ENCODE data around the gene DGKB. TPM values are rescaled to one million over a fixed set of nuclear protein-coding genes. Genes with fewer than 3 reads are reported as not detected.

The DGKB gene
- polyA plus RNA-seq, 1 donor: 1.3 TPM

- Histone ChIP-seq H3K4me1 (ENCODE audit: control insufficient read depth, insufficient read depth, low read length) (no peaks in the 10 kb centered on the region), H3K36me3 (ENCODE audit: control insufficient read depth, insufficient read depth, low read length) (no peaks in the 10 kb centered on the region), H3K9me3 (ENCODE audit: control insufficient read depth, low read depth, low read length) (no peaks in the 10 kb centered on the region), H3K27me3 (ENCODE audit: control insufficient read depth, insufficient read depth, low read length) (no peaks in the 10 kb centered on the region), H3K27ac (ENCODE audit: low read length) (no peak overlapping the region), H3K4me3 (ENCODE audit: low read length) (no peak overlapping the region)
- DNase-seq: no peak
- 100% methylated on average over 1 of the region's 4 CpGs for WGBS (ENCODE audit: insufficient coverage, low lambda C conversion rate)
Observed at GRCh38 chr7:14745076-14745475, 157.5 kb downstream of the DGKB start.

GRCh38 chr7:14740606-14741005 is 161.9 kb downstream of the DGKB start:
- H3K27me3 ChIP-seq (ENCODE audit: control insufficient read depth, insufficient read depth, low read length): no peaks in the 10 kb centered on the region
- no peak overlapping the region for H3K4me3 ChIP-seq (ENCODE audit: low read length)
- H3K9me3 ChIP-seq (ENCODE audit: control insufficient read depth, low read depth, low read length): peaks cover 3% of the 10 kb centered on the region
- no peaks in the 10 kb centered on the region for H3K4me1 ChIP-seq (ENCODE audit: control insufficient read depth, insufficient read depth, low read length)
- no peaks in the 10 kb centered on the region for H3K36me3 ChIP-seq (ENCODE audit: control insufficient read depth, insufficient read depth, low read length)
- no CpG with 5 or more reads among the region's 4 CpGs for WGBS (ENCODE audit: insufficient coverage, low lambda C conversion rate)
- no peak overlapping the region for H3K27ac ChIP-seq (ENCODE audit: low read length)
- DNase-seq: no peak

- no peak for DNase-seq
- WGBS (ENCODE audit: insufficient coverage, low lambda C conversion rate): no CpG with 5 or more reads among the region's 12 CpGs
- Histone ChIP-seq H3K27ac (ENCODE audit: low read length) (no peak overlapping the region), H3K27me3 (ENCODE audit: control insufficient read depth, insufficient read depth, low read length) (no peaks in the 10 kb centered on the region), H3K4me3 (ENCODE audit: low read length) (no peak overlapping the region), H3K36me3 (ENCODE audit: control insufficient read depth, insufficient read depth, low read length) (no peaks in the 10 kb centered on the region), H3K9me3 (ENCODE audit: control insufficient read depth, low read depth, low read length) (peaks cover 3% of the 10 kb centered on the region), H3K4me1 (ENCODE audit: control insufficient read depth, insufficient read depth, low read length) (no peaks in the 10 kb centered on the region)
Observed at GRCh38 chr7:14739841-14740185, 162.7 kb downstream of the DGKB start.

- Histone ChIP-seq H3K9me3 (ENCODE audit: control insufficient read depth, low read depth, low read length) (peaks cover 3% of the 10 kb centered on the region), H3K4me1 (ENCODE audit: control insufficient read depth, insufficient read depth, low read length) (no peaks in the 10 kb centered on the region), H3K27me3 (ENCODE audit: control insufficient read depth, insufficient read depth, low read length) (no peaks in the 10 kb centered on the region), H3K4me3 (ENCODE audit: low read length) (no peak overlapping the region), H3K36me3 (ENCODE audit: control insufficient read depth, insufficient read depth, low read length) (no peaks in the 10 kb centered on the region), H3K27ac (ENCODE audit: low read length) (no peak overlapping the region)
- 100% methylated on average over 2 of the region's 9 CpGs for WGBS (ENCODE audit: insufficient coverage, low lambda C conversion rate)
- DNase-seq: no peak
Observed at GRCh38 chr7:14739168-14739840, 163.2 kb downstream of the DGKB start.

- no peak for DNase-seq
- Histone ChIP-seq H3K27ac (ENCODE audit: low read length) (no peak overlapping the region), H3K9me3 (ENCODE audit: control insufficient read depth, low read depth, low read length) (peaks cover 3% of the 10 kb centered on the region), H3K36me3 (ENCODE audit: control insufficient read depth, insufficient read depth, low read length) (no peaks in the 10 kb centered on the region), H3K4me3 (ENCODE audit: low read length) (no peak overlapping the region), H3K4me1 (ENCODE audit: control insufficient read depth, insufficient read depth, low read length) (no peaks in the 10 kb centered on the region), H3K27me3 (ENCODE audit: control insufficient read depth, insufficient read depth, low read length) (no peaks in the 10 kb centered on the region)
- 0% methylated on average over 1 of the region's 1 CpG for WGBS (ENCODE audit: insufficient coverage, low lambda C conversion rate)
Observed at GRCh38 chr7:14738086-14738485, 164.5 kb downstream of the DGKB start.

- H3K9me3 ChIP-seq (ENCODE audit: control insufficient read depth, low read depth, low read length): peaks cover 3% of the 10 kb centered on the region
- DNase-seq: no peak
- no peaks in the 10 kb centered on the region for H3K27me3 ChIP-seq (ENCODE audit: control insufficient read depth, insufficient read depth, low read length)
- H3K27ac ChIP-seq (ENCODE audit: low read length): no peak overlapping the region
- no peaks in the 10 kb centered on the region for H3K4me1 ChIP-seq (ENCODE audit: control insufficient read depth, insufficient read depth, low read length)
- no CpG with 5 or more reads among the region's 9 CpGs for WGBS (ENCODE audit: insufficient coverage, low lambda C conversion rate)
- no peak overlapping the region for H3K4me3 ChIP-seq (ENCODE audit: low read length)
- H3K36me3 ChIP-seq (ENCODE audit: control insufficient read depth, insufficient read depth, low read length): no peaks in the 10 kb centered on the region
Observed at GRCh38 chr7:14734839-14735321, 167.7 kb downstream of the DGKB start.

GRCh38 chr7:14720785-14721184 is 181.8 kb downstream of the DGKB start:
- 78% methylated on average over 1 of the region's 3 CpGs for WGBS (ENCODE audit: insufficient coverage, low lambda C conversion rate)
- peak in 1 of 2 donors; percentile 4 for DNase-seq
- H3K27ac ChIP-seq (ENCODE audit: low read length): no peak overlapping the region

GRCh38 chr7:14717816-14718215 is 184.7 kb downstream of the DGKB start:
- Histone ChIP-seq H3K27ac (ENCODE audit: low read length) (no peak overlapping the region), H3K4me1 (ENCODE audit: control insufficient read depth, insufficient read depth, low read length) (no peaks in the 10 kb centered on the region), H3K27me3 (ENCODE audit: control insufficient read depth, insufficient read depth, low read length) (no peaks in the 10 kb centered on the region), H3K36me3 (ENCODE audit: control insufficient read depth, insufficient read depth, low read length) (no peaks in the 10 kb centered on the region), H3K9me3 (ENCODE audit: control insufficient read depth, low read depth, low read length) (no peaks in the 10 kb centered on the region), H3K4me3 (ENCODE audit: low read length) (no peak overlapping the region)
- WGBS (ENCODE audit: insufficient coverage, low lambda C conversion rate): 20% methylated on average over 1 of the region's 1 CpG
- no peak for DNase-seq

More at GRCh38 chr7:14720785-14721184, 181.8 kb downstream of the DGKB start:
- Histone ChIP-seq H3K36me3 (ENCODE audit: control insufficient read depth, insufficient read depth, low read length) (no peaks in the 10 kb centered on the region), H3K9me3 (ENCODE audit: control insufficient read depth, low read depth, low read length) (no peaks in the 10 kb centered on the region), H3K27me3 (ENCODE audit: control insufficient read depth, insufficient read depth, low read length) (no peaks in the 10 kb centered on the region), H3K4me3 (ENCODE audit: low read length) (no peak overlapping the region), H3K4me1 (ENCODE audit: control insufficient read depth, insufficient read depth, low read length) (no peaks in the 10 kb centered on the region)

GRCh38 chr7:14717169-14717568 is 185.4 kb downstream of the DGKB start:
- Histone ChIP-seq H3K27me3 (ENCODE audit: control insufficient read depth, insufficient read depth, low read length) (no peaks in the 10 kb centered on the region), H3K27ac (ENCODE audit: low read length) (no peak overlapping the region), H3K9me3 (ENCODE audit: control insufficient read depth, low read depth, low read length) (no peaks in the 10 kb centered on the region), H3K36me3 (ENCODE audit: control insufficient read depth, insufficient read depth, low read length) (no peaks in the 10 kb centered on the region), H3K4me3 (ENCODE audit: low read length) (no peak overlapping the region), H3K4me1 (ENCODE audit: control insufficient read depth, insufficient read depth, low read length) (no peaks in the 10 kb centered on the region)
- no peak for DNase-seq

GRCh38 chr7:14714161-14714728 is 188.3 kb downstream of the DGKB start:
- no peak for DNase-seq
- H3K27me3 ChIP-seq (ENCODE audit: control insufficient read depth, insufficient read depth, low read length): no peaks in the 10 kb centered on the region
- H3K36me3 ChIP-seq (ENCODE audit: control insufficient read depth, insufficient read depth, low read length): no peaks in the 10 kb centered on the region
- H3K4me3 ChIP-seq (ENCODE audit: low read length): no peak overlapping the region
- no peaks in the 10 kb centered on the region for H3K4me1 ChIP-seq (ENCODE audit: control insufficient read depth, insufficient read depth, low read length)
- no peak overlapping the region for H3K27ac ChIP-seq (ENCODE audit: low read length)
- WGBS (ENCODE audit: insufficient coverage, low lambda C conversion rate): 60% methylated on average over 1 of the region's 3 CpGs
- no peaks in the 10 kb centered on the region for H3K9me3 ChIP-seq (ENCODE audit: control insufficient read depth, low read depth, low read length)

GRCh38 chr7:14698239-14698638 is 204.3 kb downstream of the DGKB start:
- Histone ChIP-seq H3K27me3 (ENCODE audit: control insufficient read depth, insufficient read depth, low read length) (no peaks in the 10 kb centered on the region), H3K27ac (ENCODE audit: low read length) (no peak overlapping the region), H3K36me3 (ENCODE audit: control insufficient read depth, insufficient read depth, low read length) (no peaks in the 10 kb centered on the region), H3K4me3 (ENCODE audit: low read length) (no peak overlapping the region), H3K4me1 (ENCODE audit: control insufficient read depth, insufficient read depth, low read length) (no peaks in the 10 kb centered on the region), H3K9me3 (ENCODE audit: control insufficient read depth, low read depth, low read length) (no peaks in the 10 kb centered on the region)
- DNase-seq: no peak

Data from large intestine (tissue), 3 donors.